AG04449 (cell line): ENCODE data around the gene NDUFAF8.

ENCODE experiments used
- CTCF ChIA-PET: fragments of 350-600 bp; formaldehyde crosslinking; extraction: SDS; loops from one replicate; lab custom pipeline; 2021; ENCODE audit warnings: antibody characterized with exemption; lab: Yijun Ruan, JAX
- POLR2A ChIA-PET: fragments of 400-600, 350-600 bp; formaldehyde crosslinking; extraction: SDS; loops from one replicate; lab custom pipeline; 2020; ENCODE audit warnings: antibody characterized with exemption, inconsistent platforms; lab: Yijun Ruan, JAX
- DNase-seq: peaks from one replicate; pipeline ENCODE4 v3.0.0-alpha.2; 2010; ENCODE audit warnings: low read depth, low spot score
- H3K4me3 ChIP-seq: 2 replicates; pipeline ENCODE4 v1.5.1; 2011; ENCODE audit warnings: low read depth, mild to moderate bottlenecking, control low read depth, low read length
- CTCF ChIP-seq: IDR thresholded peaks from one replicate; pipeline ENCODE4 v1.5.1; 2011; ENCODE audit warnings: mild to moderate bottlenecking, moderate library complexity, low read length, control low read depth, inconsistent platforms; ENCODE audit not compliant: insufficient read depth; ENCODE audit errors: missing control alignments

The NDUFAF8 gene

GRCh38 chr17:81258292-81258691, 19.2 kb downstream of the NDUFAF8 start:
- CTCF ChIA-PET: interaction anchor here (0.8 to 11.6 kb wide), 5 partner anchors 9 to 223 kb away, joined by 3 to 188 read pairs (median 5); partner anchors contain the start of gene BAHCC1
- no peak overlapping the region for H3K4me3 ChIP-seq
- TF ChIP-seq CTCF: peak; percentile 8
- POLR2A ChIA-PET: interaction anchor here (1.1 kb wide), 1 partner anchor 248 kb away, joined by 3 read pairs; no protein-coding TSS in a partner anchor
- DNase-seq: no peak

GRCh38 chr17:81259058-81259605, 20.0 kb downstream of the NDUFAF8 start:
- TF ChIP-seq CTCF: no peak
- ChIA-PET CTCF (interaction anchor here (0.8 to 11.6 kb wide), 4 partner anchors 9 to 222 kb away, joined by 3 to 188 read pairs (median 4); no protein-coding TSS in a partner anchor), POLR2A (no interaction called here)
- no peak overlapping the region for H3K4me3 ChIP-seq
- no peak for DNase-seq

GRCh38 chr17:81260171-81260570, 21.1 kb downstream of the NDUFAF8 start:
- no peak for DNase-seq
- ChIA-PET CTCF (interaction anchor here (0.9 to 11.6 kb wide), 2 partner anchors 32 to 221 kb away, joined by 3 to 188 read pairs; no protein-coding TSS in a partner anchor), POLR2A (no interaction called here)
- no peak for TF ChIP-seq CTCF
- no peak overlapping the region for H3K4me3 ChIP-seq

- H3K4me3 ChIP-seq: no peak overlapping the region
- no peak for DNase-seq
- no peak for TF ChIP-seq CTCF
- POLR2A ChIA-PET: no interaction called here
- CTCF ChIA-PET: interaction anchor here (11.6 kb wide), 1 partner anchor 221 kb away, joined by 188 read pairs; no protein-coding TSS in a partner anchor
Measured at GRCh38 chr17:81260641-81261040, 21.5 kb downstream of the NDUFAF8 start.

- H3K4me3 ChIP-seq: no peak overlapping the region
- ChIA-PET POLR2A (no interaction called here), CTCF (interaction anchor here (11.6 kb wide), 1 partner anchor 220 kb away, joined by 188 read pairs; no protein-coding TSS in a partner anchor)
- DNase-seq: no peak
- no peak for TF ChIP-seq CTCF
Measured at GRCh38 chr17:81261096-81261495, 22.0 kb downstream of the NDUFAF8 start.

GRCh38 chr17:81261582-81262336, 22.6 kb downstream of the NDUFAF8 start:
- no peak for DNase-seq
- POLR2A ChIA-PET: no interaction called here
- H3K4me3 ChIP-seq: no peak overlapping the region
- no peak for TF ChIP-seq CTCF
- CTCF ChIA-PET: interaction anchor here (0.7 to 1.5 kb wide), 3 partner anchors 9 to 30 kb away, joined by 3 to 5 read pairs (median 4); no protein-coding TSS in a partner anchor
